Endothelial cell of umbilical vein (primary cell): ENCODE results near the gene TIMM8A. TPM values are rescaled to one million over a fixed set of nuclear protein-coding genes. Genes with fewer than 3 reads are reported as not detected.
A peak's percentile ranks its signal among the peaks of the same experiment; 100 is the strongest.

Source experiments
- BruUV-seq: library from RNA; stranded (reverse); fragments of 400-500 nt; replicated peaks from 2 replicates; lab custom pipeline; 2021; lab: Mats Ljungman, UMichigan
- CTCF ChIA-PET: fragments of 300-600, 350-600 bp; sonication (Branson Sonifier 250); formaldehyde crosslinking; loops from one replicate; lab custom pipeline; 2021; ENCODE audit warnings: antibody characterized with exemption, inconsistent platforms; lab: Charles Lee
- POLR2A ChIA-PET: fragments of 300-600, 350-600 bp; sonication (Branson Sonifier 250); formaldehyde crosslinking; loops from one replicate; lab custom pipeline; 2021; ENCODE audit warnings: antibody characterized with exemption, inconsistent platforms; lab: Charles Lee
- DNase-seq: peaks from one replicate; pipeline ENCODE4 v3.0.0-alpha.2; 2011; ENCODE audit warnings: low read depth, low spot score
- FAIRE-seq: peaks from 2 replicates; lab custom pipeline; 2011; peaks lifted over from hg19 to GRCh38; lab: Jason Lieb, UNC
- H2AFZ ChIP-seq: 2 replicates; pipeline ENCODE4 v1.6.0; 2012; ENCODE audit warnings: low read depth, low read length, control low read depth, inconsistent platforms
- H3K27ac ChIP-seq: 2 replicates; pipeline ENCODE4 v1.5.1; 2011; ENCODE audit warnings: low read depth, mild to moderate bottlenecking, control low read depth, low read length, moderate library complexity; ENCODE audit not compliant: insufficient read depth
- H3K27me3 ChIP-seq, 2 experiments: 2 replicates each; pipeline versions ENCODE4 v1.6.0 to v1.6.1; 2011; ENCODE audit warnings: low read length in 2 of 2, mixed read lengths in 1 of 2; ENCODE audit not compliant: control insufficient read depth in 2 of 2, insufficient read depth in 2 of 2
- H3K36me3 ChIP-seq, 2 experiments: 2 replicates in 1 of 2; 3 replicates in 1 of 2; pipeline ENCODE4 v1.5.1; 2011; ENCODE audit warnings: low read length in 2 of 2, mild to moderate bottlenecking in 1 of 2, moderate library complexity in 1 of 2; ENCODE audit not compliant: control insufficient read depth in 2 of 2, insufficient read depth in 2 of 2; ENCODE audit errors: extremely low read depth in 1 of 2
- H3K4me1 ChIP-seq: 3 replicates; pipeline ENCODE4 v1.5.1; 2011; ENCODE audit warnings: mild to moderate bottlenecking, low read length; ENCODE audit not compliant: control insufficient read depth, insufficient read depth; ENCODE audit errors: extremely low read depth
- H3K4me2 ChIP-seq: 2 replicates; pipeline ENCODE4 v1.6.1; 2011; ENCODE audit warnings: low read length, control low read depth, mixed read lengths; ENCODE audit not compliant: insufficient read depth
- H3K4me3 ChIP-seq, 3 experiments: fragments of 200-600 bp in 1 of 3; sonication (generic), shearing (Covaris generic) in 1 of 3; replicated peaks in 1 of 3; 2 replicates each; pipeline ENCODE4 v1.5.1; 2011 to 2016; ENCODE audit warnings: control low read depth in 3 of 3, low read length in 3 of 3, mild to moderate bottlenecking in 2 of 3, inconsistent platforms in 1 of 3, low read depth in 1 of 3, moderate library complexity in 1 of 3; ENCODE audit not compliant: insufficient read depth in 1 of 3
- H3K79me2 ChIP-seq: 2 replicates; pipeline ENCODE4 v1.6.0; 2012; ENCODE audit warnings: low read length, inconsistent platforms; ENCODE audit not compliant: control insufficient read depth, insufficient read depth
- H3K9ac ChIP-seq: replicated peaks from 2 replicates; pipeline ENCODE3; 2011; ENCODE audit warnings: low read length, control low read depth; ENCODE audit not compliant: insufficient read depth; ENCODE audit errors: extremely low read depth
- H3K9me1 ChIP-seq: replicated peaks from 3 replicates; pipeline ENCODE4 v1.6.0; 2011; ENCODE audit warnings: mild to moderate bottlenecking, low read length; ENCODE audit not compliant: control insufficient read depth, insufficient read depth; ENCODE audit errors: extremely low read depth
- H3K9me3 ChIP-seq: replicated peaks from 2 replicates; pipeline ENCODE4 v1.5.1; 2012; ENCODE audit warnings: low read length, inconsistent platforms; ENCODE audit not compliant: control insufficient read depth, insufficient read depth
- H4K20me1 ChIP-seq: replicated peaks from 2 replicates; pipeline ENCODE3; 2011; ENCODE audit warnings: mild to moderate bottlenecking, low read length; ENCODE audit not compliant: control insufficient read depth, insufficient read depth; ENCODE audit errors: extremely low read depth
- CTCF ChIP-seq, 2 donors: IDR thresholded peaks; 1 replicate in 1 of 2; 2 replicates in 1 of 2; pipeline ENCODE4 v1.5.1; 2011; ENCODE audit warnings: low read length in 2 of 2, mild to moderate bottlenecking in 2 of 2, moderate library complexity in 2 of 2, control low read depth in 1 of 2, inconsistent platforms in 1 of 2, low read depth in 1 of 2; ENCODE audit not compliant: insufficient read depth in 1 of 2; ENCODE audit errors: extremely low read depth in 1 of 2
- EZH2 ChIP-seq: IDR thresholded peaks from 2 replicates; pipeline ENCODE4 v1.6.1; 2012; ENCODE audit warnings: borderline replicate concordance, low read depth, mild to moderate bottlenecking, moderate library complexity, low read length, inconsistent platforms; ENCODE audit not compliant: severe bottlenecking
- FOS ChIP-seq: IDR thresholded peaks from 2 replicates; pipeline ENCODE4 v1.6.1; 2011; ENCODE audit warnings: mild to moderate bottlenecking, low read length, moderate library complexity, borderline replicate concordance; ENCODE audit not compliant: insufficient read depth
- GATA2 ChIP-seq: IDR thresholded peaks from 2 replicates; pipeline ENCODE4 v1.7.0; 2011; ENCODE audit warnings: low read depth, mild to moderate bottlenecking, moderate library complexity, mixed read lengths, low read length; ENCODE audit not compliant: insufficient read length, insufficient read depth
- JUN ChIP-seq: IDR thresholded peaks from 2 replicates; pipeline ENCODE4 v1.6.1; 2011; ENCODE audit warnings: borderline replicate concordance, low read depth; ENCODE audit not compliant: insufficient read length, insufficient read depth
- MAX ChIP-seq: IDR thresholded peaks from 2 replicates; pipeline ENCODE4 v1.6.1; 2011; ENCODE audit not compliant: insufficient read depth, insufficient read length
- MYC ChIP-seq: IDR thresholded peaks from one replicate; pipeline ENCODE4 v1.6.1; 2011; ENCODE audit warnings: mild to moderate bottlenecking, low read depth, low read length
- POLR2A ChIP-seq: IDR thresholded peaks from 2 replicates; pipeline ENCODE4 v1.6.1; 2012; ENCODE audit warnings: low read depth, mild to moderate bottlenecking, control low read depth, low read length
- POLR2AphosphoS5 ChIP-seq: IDR thresholded peaks from 2 replicates; pipeline ENCODE4 v1.6.1; 2012; ENCODE audit warnings: low read depth, mild to moderate bottlenecking, control low read depth, low read length, moderate library complexity; ENCODE audit not compliant: insufficient read depth
- dilution Hi-C: fragments of 300-500 bp; cut with MboI; formaldehyde crosslinking; loops from one replicate; pipeline ENCODE4 v1.15.0; 2019; ENCODE audit warnings: low sequenced_read_pairs; ENCODE audit not compliant: extremely low pct_ligation_motif_present
- intact Hi-C: fragments of 100-400 bp; cut with micrococcal nuclease; formaldehyde crosslinking; loops from one replicate; pipeline ENCODE4 v1.10.0; 2022
- polyA plus RNA-seq, 4 experiments: library from polyadenylated mRNA; depleted of rRNA in 3 of 4; stranded (reverse) in 3 of 4; unstranded in 1 of 4; fragments of >200 nt; gene quantifications; 2 replicates each; pipeline versions ENCODE4 v1.2.1 to v1.2.3, GENCODE V29; 2011 to 2012; ENCODE audit warnings: missing spikeins in 1 of 4
- total RNA-seq: library from RNA; stranded (reverse); gene quantifications from 2 replicates; pipeline ENCODE4 v1.2.3, GENCODE V29; 2021

Gene TIMM8A
- total and polyA plus RNA-seq, 2 donors (not counting 3 experiments of a cell fraction or from before 2014, with no cell fraction given): 10.9 to 17.5 TPM

GRCh38 chrX:101393530-101394305, 45.2 kb upstream of the TIMM8A start:
- CTCF ChIA-PET: no interaction called here
- Histone ChIP-seq H3K79me2 (peaks cover 29% of the 10 kb centered on the region), H3K4me1 (peaks cover 19% of the 10 kb centered on the region), H3K27ac (no peak overlapping the region), H3K4me3 (no peak overlapping the region), H4K20me1 (no peaks in the 10 kb centered on the region), H3K4me2 (peak overlapping the region; percentile 96), H3K9ac (no peak overlapping the region), H2AFZ (no peak overlapping the region), H3K9me1 (no peaks in the 10 kb centered on the region), H3K36me3 (no peaks in the 10 kb centered on the region), H3K9me3 (no peaks in the 10 kb centered on the region), H3K27me3 (no peaks in the 10 kb centered on the region)
- intact Hi-C loops: loop anchor here (5.0 kb wide), 1 partner anchor 751 kb away; the partner anchor contains the start of gene SRPX2
- DNase-seq (no peak), FAIRE-seq (no peak)
- no TSS peak for BruUV-seq
- dilution Hi-C loops: no loop called here
- no peak for TF ChIP-seq JUN
- TF ChIP-seq POLR2A: peak; percentile 35
- POLR2A ChIA-PET: no interaction called here

GRCh38 chrX:101391831-101392230, 43.3 kb upstream of the TIMM8A start:
- no peaks in the 10 kb centered on the region for H3K9me3 ChIP-seq
- ChIA-PET CTCF (no interaction called here), POLR2A (interaction anchor here (1.4 kb wide), 1 partner anchor 158 kb away, joined by 3 read pairs; the partner anchor contains the start of gene ARMCX1)
- no peaks in the 10 kb centered on the region for H3K36me3 ChIP-seq
- dilution Hi-C loops: no loop called here
- no peaks in the 10 kb centered on the region for H3K27me3 ChIP-seq
- peaks cover 19% of the 10 kb centered on the region for H3K4me1 ChIP-seq
- H3K9ac ChIP-seq: peak overlapping the region; percentile 96
- H3K9me1 ChIP-seq: no peaks in the 10 kb centered on the region
- H3K4me3 ChIP-seq: peak overlapping the region; percentile 61 to 92 (median 87)
- intact Hi-C loops: loop anchor here (2.0 to 5.0 kb wide), 2 partner anchors 43 to 750 kb away; partner anchors contain the start of genes SRPX2 and TIMM8A
- BruUV-seq: no TSS peak
- H3K79me2 ChIP-seq: peaks cover 29% of the 10 kb centered on the region
- peak overlapping the region; percentile 96 for H3K4me2 ChIP-seq
- FAIRE-seq: no peak
- no peak for TF ChIP-seq CTCF (IDR thresholded peaks at IDR 0.05; ENCODE audit: extremely low read depth in 1 of 2, insufficient read depth in 1 of 2, low read depth in 1 of 2, low read length in 2 of 2)
- no peak for TF ChIP-seq EZH2
- TF ChIP-seq POLR2A: no peak
- TF ChIP-seq MYC: no peak
- no peak for TF ChIP-seq JUN
- no peak for TF ChIP-seq GATA2
- TF ChIP-seq POLR2AphosphoS5: no peak
- no peak for TF ChIP-seq FOS
- no peak for TF ChIP-seq MAX
- H4K20me1 ChIP-seq: no peaks in the 10 kb centered on the region
- peak overlapping the region; percentile 84 for H3K27ac ChIP-seq
- no peak overlapping the region for H2AFZ ChIP-seq
- no peak for DNase-seq
